Astrocyte of the spinal cord (primary cell): ENCODE results near the gene AKAP6.

ENCODE experiments used
- DNase-seq: peaks from one replicate; pipeline ENCODE4 v3.0.0; 2011; ENCODE audit warnings: low read depth, low spot score
- H3K4me3 ChIP-seq: 2 replicates; pipeline ENCODE4 v1.5.1; 2011; ENCODE audit warnings: low read depth, mild to moderate bottlenecking, low read length, moderate library complexity
- CTCF ChIP-seq: IDR thresholded peaks from 2 replicates; pipeline ENCODE4 v1.5.1; 2012; ENCODE audit warnings: low read depth, mild to moderate bottlenecking, low read length, inconsistent platforms
- in situ Hi-C: cut with HindIII; loops from 2 replicates; pipeline ENCODE4 v1.10.0; 2017; ENCODE audit warnings: low sequenced_read_pairs

Gene AKAP6

DNA sequence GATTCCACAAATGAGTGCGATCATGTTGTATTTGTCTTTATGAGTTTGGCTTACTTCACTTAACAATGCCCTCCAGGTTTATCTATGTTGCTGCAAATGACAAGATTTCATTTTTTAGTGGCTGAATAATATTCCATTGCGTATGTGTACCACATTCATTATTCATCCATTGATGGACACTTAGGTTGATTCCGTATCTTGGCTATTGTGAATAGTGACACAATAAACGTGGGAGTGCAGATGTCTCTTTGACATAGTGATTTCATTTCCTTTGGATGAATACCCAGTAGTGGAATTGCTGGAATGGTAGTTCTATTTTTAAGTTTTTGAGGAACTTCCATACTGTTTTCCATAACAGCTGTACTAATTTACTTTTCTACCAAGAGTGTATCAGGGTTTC lies 23.5 kb downstream of the AKAP6 start:
- no peak for TF ChIP-seq CTCF
- H3K4me3 ChIP-seq, result no peak overlapping the region
- DNase-seq, result no peak
- in situ Hi-C loops, result no loop called here

- no peak for TF ChIP-seq CTCF
- no peak overlapping the region for H3K4me3 ChIP-seq
- in situ Hi-C loops, result no loop called here
- DNase-seq, result no peak
Observed at GRCh38 chr14:32354716-32355115, 25.6 kb downstream of the AKAP6 start.

GRCh38 chr14:32358781-32359180 lies 29.7 kb downstream of the AKAP6 start:
- no peak for DNase-seq
- no peak overlapping the region for H3K4me3 ChIP-seq
- no peak for TF ChIP-seq CTCF
- in situ Hi-C loops, result no loop called here

GRCh38 chr14:32361674-32362073 lies 32.6 kb downstream of the AKAP6 start:
- TF ChIP-seq CTCF, result no peak
- in situ Hi-C loops, result no loop called here
- no peak overlapping the region for H3K4me3 ChIP-seq
- DNase-seq, result no peak

DNA sequence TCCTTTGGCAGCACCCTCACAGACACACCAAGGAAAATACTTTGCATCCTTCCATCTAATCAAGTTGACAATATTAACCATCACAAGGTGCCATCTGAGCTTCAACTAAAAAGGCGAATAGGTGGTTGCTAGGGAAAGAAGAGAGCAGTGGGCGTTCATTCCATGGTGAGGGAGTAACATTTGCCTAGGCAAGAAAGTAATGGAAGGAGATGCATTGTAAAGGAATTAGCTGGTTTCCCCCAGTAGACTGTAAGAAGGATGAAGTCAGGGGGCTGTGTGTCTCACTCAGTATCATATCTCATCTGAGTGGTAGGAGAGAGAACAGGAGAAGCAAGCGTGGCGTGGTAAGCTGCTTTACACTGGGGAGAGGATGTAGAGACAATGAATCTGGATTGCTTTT lies 34.7 kb downstream of the AKAP6 start:
- no peak overlapping the region for H3K4me3 ChIP-seq
- no peak for TF ChIP-seq CTCF
- in situ Hi-C loops, result no loop called here
- no peak for DNase-seq

- in situ Hi-C loops, result no loop called here
- no peak for TF ChIP-seq CTCF
Observed at GRCh38 chr14:32364941-32365340, 35.8 kb downstream of the AKAP6 start.

GRCh38 chr14:32366256-32366879 lies 37.3 kb downstream of the AKAP6 start:
- peak; percentile 86 for DNase-seq
- TF ChIP-seq CTCF, result peak; percentile 48
- no peak overlapping the region for H3K4me3 ChIP-seq
- in situ Hi-C loops, result no loop called here

More at GRCh38 chr14:32364941-32365340, 35.8 kb downstream of the AKAP6 start:
- no peak for DNase-seq
- no peak overlapping the region for H3K4me3 ChIP-seq
